ENCODE data around the gene TSPO2. TPM values are rescaled to one million over a fixed set of nuclear protein-coding genes. Genes with fewer than 3 reads are reported as not detected.
"Not testable (repeated sequence)": the region's sequence is repeated elsewhere in the genome, so short reads cannot be mapped to it uniquely, and the experiment has no call there.

The TSPO2 gene, protein sequence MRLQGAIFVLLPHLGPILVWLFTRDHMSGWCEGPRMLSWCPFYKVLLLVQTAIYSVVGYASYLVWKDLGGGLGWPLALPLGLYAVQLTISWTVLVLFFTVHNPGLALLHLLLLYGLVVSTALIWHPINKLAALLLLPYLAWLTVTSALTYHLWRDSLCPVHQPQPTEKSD
- total RNA-seq (1 to 10 TPM in 1 of 2 donors, under 1 TPM in 1; 0.66 to 1.6 TPM), polyA plus RNA-seq (ENCODE audit: insufficient read length in 2 of 2) (under 1 TPM; 0.38 to 0.52 TPM)
- long read RNA-seq, donor 1 = 0 reads
- long read RNA-seq, donor 2, partial matches to known transcripts = 0 of 1 reads
- long read RNA-seq, donor 2, other reads (novel, unspliced or antisense) = 0 of 1 reads
- long read RNA-seq, donor 3 = 0 reads
- long read RNA-seq, donor 4 = 0 reads

DNA sequence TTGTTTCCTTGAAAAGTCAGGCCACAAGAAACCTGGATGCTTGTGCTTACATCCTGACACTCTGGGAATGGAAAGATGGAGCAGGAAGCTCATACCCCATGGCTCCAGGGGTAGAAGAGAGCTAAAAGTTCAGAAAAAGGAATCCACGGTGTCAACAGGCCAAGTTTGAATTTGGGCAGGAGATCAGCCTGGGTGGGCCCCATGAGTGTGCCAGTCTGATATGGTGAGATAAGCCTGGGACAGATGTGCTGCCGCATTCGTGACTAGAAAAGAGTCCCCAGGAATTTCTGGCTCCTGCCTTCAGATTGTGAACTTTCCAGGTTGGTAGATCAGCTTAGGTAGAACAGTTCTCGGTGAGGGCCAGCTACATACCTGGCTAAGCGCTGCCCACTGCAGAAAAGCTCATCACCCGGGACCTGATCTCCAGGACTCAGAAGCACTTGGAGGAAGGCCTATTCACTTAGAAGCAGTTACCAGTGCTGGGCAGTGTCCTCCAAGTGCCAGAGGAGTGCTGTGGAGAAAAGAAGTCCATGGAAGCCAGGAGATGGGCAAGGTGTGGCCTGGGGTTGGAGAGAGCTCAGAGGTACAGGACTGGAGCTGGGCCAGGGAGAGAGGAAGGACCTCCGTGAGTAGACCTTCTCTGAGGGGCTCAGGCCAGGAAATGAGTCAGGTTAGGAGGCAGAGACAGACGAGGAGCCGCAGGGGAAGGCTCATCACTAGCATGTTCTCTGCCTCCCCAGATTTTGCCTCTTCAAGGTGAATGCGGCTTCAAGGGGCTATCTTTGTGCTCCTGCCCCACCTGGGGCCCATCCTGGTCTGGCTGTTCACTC is at the start of gene TSPO2:
Gene TSPO2 (plus strand): TSS at position 242 of the 830 bp plus-strand sequence. CDS start 519 bp downstream, at position 761.
- H3K27ac ChIP-seq (ENCODE audit: low read depth, low read length) = no peak within 1 kb of the TSS
- no peaks in the 10 kb centered on the region for H3K9me3 ChIP-seq (ENCODE audit: control insufficient read depth, insufficient read depth, low read length)
- no peak for DNase-seq (ENCODE audit: low read depth in 4 of 6, low spot score in 6 of 6)
- no peaks in the 10 kb centered on the region for H3K27me3 ChIP-seq (ENCODE audit: control insufficient read depth, insufficient read depth, low read length)
- peaks cover 2% of the 10 kb centered on the region for H3K36me3 ChIP-seq (ENCODE audit: control insufficient read depth, insufficient read depth, low read length)
- 95% methylated on average over 10 of the region's 10 CpGs for WGBS (ENCODE audit: insufficient coverage)
- no peak within 1 kb of the TSS for H3K4me3 ChIP-seq (ENCODE audit: low read depth, low read length)
- H3K4me1 ChIP-seq (ENCODE audit: control insufficient read depth, insufficient read depth, low read length) = no peaks in the 10 kb centered on the region

DNA sequence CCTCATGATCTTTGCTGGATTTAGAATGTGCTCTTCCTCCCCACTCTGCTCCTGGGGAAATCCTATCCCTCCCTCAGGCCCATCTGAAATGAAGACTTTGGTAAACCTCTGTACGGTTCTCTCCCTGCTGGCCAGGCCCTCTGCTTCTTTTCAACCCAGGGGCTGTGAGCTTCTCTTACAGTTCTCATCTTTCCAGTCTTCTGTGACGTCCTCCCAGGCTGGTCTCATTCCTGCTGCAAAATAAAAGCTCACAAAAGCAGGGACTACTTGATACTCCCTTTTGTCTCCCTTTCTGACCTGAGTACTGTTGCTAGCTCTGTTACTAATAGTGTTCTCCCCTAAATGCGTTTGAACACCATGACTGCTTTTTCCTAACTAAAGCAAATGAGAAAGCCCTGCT is 49.5 kb upstream of the TSPO2 start:
- WGBS (ENCODE audit: insufficient coverage) = 57% methylated on average over 3 of the region's 3 CpGs
- no peaks in the 10 kb centered on the region for H3K27me3 ChIP-seq (ENCODE audit: control insufficient read depth, insufficient read depth, low read length)
- no peak overlapping the region for H3K4me3 ChIP-seq (ENCODE audit: low read depth, low read length)
- peaks cover 18% of the 10 kb centered on the region for H3K4me1 ChIP-seq (ENCODE audit: control insufficient read depth, insufficient read depth, low read length)
- H3K36me3 ChIP-seq (ENCODE audit: control insufficient read depth, insufficient read depth, low read length) = no peaks in the 10 kb centered on the region
- no peaks in the 10 kb centered on the region for H3K9me3 ChIP-seq (ENCODE audit: control insufficient read depth, insufficient read depth, low read length)
- H3K27ac ChIP-seq (ENCODE audit: low read depth, low read length) = no peak overlapping the region
- peak in 1 of 6 donors; percentile 36 for DNase-seq (ENCODE audit: low read depth in 4 of 6, low spot score in 6 of 6)

DNA sequence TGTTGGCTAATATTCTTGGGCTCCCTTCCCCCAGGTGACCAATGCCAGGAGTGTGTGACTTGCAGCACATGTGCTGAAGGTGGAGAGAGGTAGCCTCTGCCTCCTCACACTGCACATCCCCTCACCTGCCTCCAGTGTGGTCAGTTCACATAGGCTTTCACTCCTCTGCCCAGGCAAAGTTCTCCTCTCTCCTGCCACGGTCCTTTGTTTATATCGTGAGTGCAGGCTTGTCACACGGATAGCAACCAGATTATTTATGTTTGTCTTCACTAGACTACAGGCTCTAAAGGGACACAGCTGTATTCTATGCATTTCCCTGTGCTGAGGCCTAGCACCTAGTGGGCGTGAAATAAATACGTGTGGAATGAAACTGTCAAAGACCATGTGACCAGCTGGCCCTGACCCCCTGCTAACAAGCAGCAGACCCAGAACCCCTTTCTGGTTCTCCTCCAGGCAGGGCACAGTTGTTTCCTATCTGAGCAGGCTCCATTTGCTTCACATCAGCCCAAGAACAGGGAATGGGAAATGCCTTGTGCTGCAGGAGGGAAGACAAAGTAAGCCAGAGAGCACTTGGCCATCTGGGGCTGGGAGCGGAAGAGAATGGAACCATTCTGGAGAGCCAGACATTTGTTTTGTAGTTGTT is 45.6 kb upstream of the TSPO2 start:
- Histone ChIP-seq H3K27ac (ENCODE audit: low read depth, low read length) (peak overlapping the region; percentile 76), H3K27me3 (ENCODE audit: control insufficient read depth, insufficient read depth, low read length) (no peaks in the 10 kb centered on the region), H3K4me3 (ENCODE audit: low read depth, low read length) (no peak overlapping the region), H3K36me3 (ENCODE audit: control insufficient read depth, insufficient read depth, low read length) (no peaks in the 10 kb centered on the region), H3K9me3 (ENCODE audit: control insufficient read depth, insufficient read depth, low read length) (no peaks in the 10 kb centered on the region), H3K4me1 (ENCODE audit: control insufficient read depth, insufficient read depth, low read length) (peaks cover 19% of the 10 kb centered on the region)
- WGBS (ENCODE audit: insufficient coverage) = 31% methylated on average over 2 of the region's 6 CpGs
- DNase-seq (ENCODE audit: low read depth in 4 of 6, low spot score in 6 of 6) = peak in 4 of 6 donors; percentile 2 to 47 (median 14)

DNA sequence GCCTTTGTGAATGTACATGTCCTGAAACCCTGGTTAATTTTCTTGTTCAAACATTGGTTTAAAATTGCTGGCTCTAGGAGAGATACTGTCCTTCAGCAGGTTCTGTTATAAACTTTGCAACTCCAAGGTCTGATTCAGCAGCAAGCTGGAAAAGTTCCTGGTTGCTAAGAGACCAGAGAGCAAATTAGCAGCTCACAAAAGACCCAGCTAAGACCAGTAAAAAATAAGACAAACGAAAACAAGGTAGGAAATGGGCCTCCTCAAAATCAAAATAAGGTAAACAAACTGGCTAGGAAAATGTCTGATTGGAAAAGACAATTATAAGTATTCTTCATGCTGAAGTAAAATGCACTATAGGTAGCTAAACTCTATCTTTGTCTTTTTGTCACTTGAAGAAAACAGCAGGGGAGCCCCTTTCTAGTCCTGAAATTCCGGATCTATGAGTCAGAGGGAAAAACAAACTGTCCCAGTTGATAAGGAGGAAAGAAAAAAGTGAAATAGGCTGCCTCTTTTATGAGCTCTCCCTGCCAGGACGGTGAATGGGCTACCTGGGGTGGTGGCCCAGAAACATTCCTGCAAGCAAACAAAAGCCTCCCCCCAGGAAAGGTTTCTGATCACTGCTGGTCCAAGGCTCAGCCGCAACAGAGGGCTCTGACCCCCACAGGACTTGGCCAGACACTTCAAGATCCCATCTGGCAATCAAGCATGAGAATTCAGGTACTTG is 44.9 kb upstream of the TSPO2 start:
- DNase-seq (ENCODE audit: low read depth in 4 of 6, low spot score in 6 of 6) = peak; percentile 52 to 89 (median 74)
- Histone ChIP-seq H3K4me1 (ENCODE audit: control insufficient read depth, insufficient read depth, low read length) (peaks cover 19% of the 10 kb centered on the region), H3K27ac (ENCODE audit: low read depth, low read length) (peak overlapping the region; percentile 76), H3K4me3 (ENCODE audit: low read depth, low read length) (no peak overlapping the region), H3K9me3 (ENCODE audit: control insufficient read depth, insufficient read depth, low read length) (no peaks in the 10 kb centered on the region), H3K36me3 (ENCODE audit: control insufficient read depth, insufficient read depth, low read length) (no peaks in the 10 kb centered on the region), H3K27me3 (ENCODE audit: control insufficient read depth, insufficient read depth, low read length) (no peaks in the 10 kb centered on the region)
- WGBS (ENCODE audit: insufficient coverage) = 31% methylated on average over 3 of the region's 4 CpGs

DNA sequence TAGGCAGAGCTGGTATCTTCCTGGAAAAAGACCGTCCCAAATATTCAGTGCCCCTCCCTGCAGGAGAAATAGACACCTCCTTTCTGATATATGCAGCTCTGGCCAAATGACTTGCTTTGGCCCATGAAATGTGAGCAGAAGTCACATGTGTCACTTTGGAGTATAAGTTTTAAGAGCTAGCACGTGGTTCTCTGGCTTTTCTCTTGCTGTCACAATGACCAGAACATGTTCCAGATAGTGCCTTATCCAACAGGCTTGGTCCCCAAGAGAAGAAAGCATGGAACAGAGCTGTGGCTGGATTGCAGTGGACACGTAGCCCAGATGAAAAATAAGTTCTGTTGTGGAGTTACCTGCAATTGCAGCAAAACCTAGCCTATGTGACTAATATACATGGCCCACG is 43.6 kb upstream of the TSPO2 start:
- H3K36me3 ChIP-seq (ENCODE audit: control insufficient read depth, insufficient read depth, low read length) = no peaks in the 10 kb centered on the region
- DNase-seq (ENCODE audit: low read depth in 4 of 6, low spot score in 6 of 6) = no peak
- no peaks in the 10 kb centered on the region for H3K27me3 ChIP-seq (ENCODE audit: control insufficient read depth, insufficient read depth, low read length)
- H3K4me3 ChIP-seq (ENCODE audit: low read depth, low read length) = no peak overlapping the region
- no peaks in the 10 kb centered on the region for H3K9me3 ChIP-seq (ENCODE audit: control insufficient read depth, insufficient read depth, low read length)
- H3K27ac ChIP-seq (ENCODE audit: low read depth, low read length) = no peak overlapping the region
- H3K4me1 ChIP-seq (ENCODE audit: control insufficient read depth, insufficient read depth, low read length) = peaks cover 19% of the 10 kb centered on the region
- 87% methylated on average over 3 of the region's 4 CpGs for WGBS (ENCODE audit: insufficient coverage)

DNA sequence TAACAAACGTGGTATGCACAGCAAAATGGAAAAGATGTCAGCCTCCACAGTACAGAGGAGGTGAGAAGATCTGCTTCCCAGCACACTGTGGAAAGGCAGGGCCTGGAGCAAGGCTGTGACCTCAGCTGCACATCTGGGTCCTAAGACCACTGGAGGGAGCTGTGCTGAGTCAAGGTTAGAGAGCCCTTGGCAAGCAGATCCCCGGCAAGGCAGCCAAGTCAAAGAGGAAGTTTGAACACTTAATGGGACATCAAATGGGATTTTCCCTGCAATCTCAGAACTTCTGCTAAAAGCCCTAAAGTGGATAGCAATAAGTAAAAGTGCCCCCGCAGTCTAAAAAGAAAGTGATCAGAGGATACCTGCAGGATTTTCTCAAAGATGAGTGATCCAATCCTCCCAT is 42.7 kb upstream of the TSPO2 start:
- WGBS (ENCODE audit: insufficient coverage) = 80% methylated on average over 1 of the region's 3 CpGs

DNA sequence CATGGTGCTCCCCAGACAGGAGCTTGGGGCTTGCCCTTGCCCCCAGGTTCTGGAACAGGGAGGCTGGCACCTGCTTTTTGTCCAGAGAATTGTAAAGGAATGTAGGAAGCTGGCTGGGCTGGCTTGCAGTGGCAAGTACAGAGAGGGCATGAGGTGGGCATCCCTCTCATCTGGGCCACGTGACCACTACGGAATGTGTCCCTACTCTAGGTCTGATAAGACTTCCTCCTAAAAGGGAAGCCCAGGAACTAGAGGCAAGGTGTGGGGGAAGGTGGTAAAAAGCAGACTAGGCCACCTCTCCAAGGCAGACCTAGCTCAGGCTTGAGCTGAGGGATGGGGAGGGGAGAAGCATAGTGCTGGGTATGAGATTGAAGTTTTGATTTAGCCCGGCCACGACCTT is 42.0 kb upstream of the TSPO2 start:
- Histone ChIP-seq H3K27ac (ENCODE audit: low read depth, low read length) (no peak overlapping the region), H3K4me1 (ENCODE audit: control insufficient read depth, insufficient read depth, low read length) (peaks cover 19% of the 10 kb centered on the region), H3K27me3 (ENCODE audit: control insufficient read depth, insufficient read depth, low read length) (no peaks in the 10 kb centered on the region), H3K36me3 (ENCODE audit: control insufficient read depth, insufficient read depth, low read length) (no peaks in the 10 kb centered on the region), H3K9me3 (ENCODE audit: control insufficient read depth, insufficient read depth, low read length) (no peaks in the 10 kb centered on the region), H3K4me3 (ENCODE audit: low read depth, low read length) (no peak overlapping the region)
- no peak for DNase-seq (ENCODE audit: low read depth in 4 of 6, low spot score in 6 of 6)
- 95% methylated on average over 2 of the region's 4 CpGs for WGBS (ENCODE audit: insufficient coverage)

More for the DNA sequence above, 42.7 kb upstream of the TSPO2 start:
- peaks cover 19% of the 10 kb centered on the region for H3K4me1 ChIP-seq (ENCODE audit: control insufficient read depth, insufficient read depth, low read length)
- no peak overlapping the region for H3K27ac ChIP-seq (ENCODE audit: low read depth, low read length)
- no peaks in the 10 kb centered on the region for H3K9me3 ChIP-seq (ENCODE audit: control insufficient read depth, insufficient read depth, low read length)
- H3K36me3 ChIP-seq (ENCODE audit: control insufficient read depth, insufficient read depth, low read length) = no peaks in the 10 kb centered on the region
- peak in 1 of 6 donors; percentile 31 for DNase-seq (ENCODE audit: low read depth in 4 of 6, low spot score in 6 of 6)
- no peaks in the 10 kb centered on the region for H3K27me3 ChIP-seq (ENCODE audit: control insufficient read depth, insufficient read depth, low read length)
- no peak overlapping the region for H3K4me3 ChIP-seq (ENCODE audit: low read depth, low read length)

DNA sequence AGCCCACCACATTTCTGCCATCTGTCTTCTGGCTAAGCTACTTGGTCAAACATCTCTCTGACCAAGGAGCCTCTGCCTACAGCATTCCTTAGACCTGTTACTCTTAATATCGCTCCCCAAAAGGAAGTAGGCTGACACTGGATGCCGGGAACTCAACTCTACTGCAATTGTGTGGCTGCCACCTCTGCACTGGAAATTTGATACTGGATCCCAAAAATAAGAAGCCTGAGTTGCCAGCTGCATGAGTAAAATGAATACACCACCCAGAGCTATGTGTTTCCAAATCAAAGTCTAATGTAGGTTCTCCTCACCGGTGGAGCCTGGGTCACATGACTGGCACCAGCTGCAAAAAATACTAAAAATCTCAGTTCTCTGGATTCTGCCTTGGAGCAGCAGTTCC is 40.1 kb upstream of the TSPO2 start:
- H3K36me3 ChIP-seq (ENCODE audit: control insufficient read depth, insufficient read depth, low read length) = no peaks in the 10 kb centered on the region
- no peak overlapping the region for H3K27ac ChIP-seq (ENCODE audit: low read depth, low read length)
- no peaks in the 10 kb centered on the region for H3K9me3 ChIP-seq (ENCODE audit: control insufficient read depth, insufficient read depth, low read length)
- H3K4me1 ChIP-seq (ENCODE audit: control insufficient read depth, insufficient read depth, low read length) = peaks cover 4% of the 10 kb centered on the region
- no peaks in the 10 kb centered on the region for H3K27me3 ChIP-seq (ENCODE audit: control insufficient read depth, insufficient read depth, low read length)
- H3K4me3 ChIP-seq (ENCODE audit: low read depth, low read length) = no peak overlapping the region
- 90% methylated on average over 3 of the region's 3 CpGs for WGBS (ENCODE audit: insufficient coverage)
- DNase-seq (ENCODE audit: low read depth in 4 of 6, low spot score in 6 of 6) = no peak

DNA sequence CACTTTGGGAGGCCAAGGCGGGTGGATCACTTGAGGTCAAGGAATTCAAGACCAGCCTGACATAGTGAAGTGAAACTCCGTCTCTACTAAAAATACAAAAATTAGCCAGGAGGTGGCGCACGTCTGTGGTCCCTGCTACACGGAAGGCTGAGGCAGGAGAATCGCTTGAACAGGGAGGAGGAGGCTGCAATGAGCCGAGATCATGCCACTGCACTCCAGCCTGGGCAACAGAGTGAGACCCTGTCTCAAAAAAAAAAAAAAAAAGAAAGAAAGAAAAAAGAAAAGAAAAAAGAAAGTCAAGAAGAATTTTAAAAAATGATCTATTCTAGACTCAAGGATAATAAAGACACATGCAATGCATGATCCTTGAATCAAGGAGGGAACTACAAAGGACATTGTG is 36.0 kb upstream of the TSPO2 start:
- peak in 1 of 6 donors; percentile 25 for DNase-seq (ENCODE audit: low read depth in 4 of 6, low spot score in 6 of 6)
- not testable (repeated sequence) for H3K9me3 ChIP-seq (ENCODE audit: control insufficient read depth, insufficient read depth, low read length); H3K36me3 ChIP-seq (ENCODE audit: control insufficient read depth, insufficient read depth, low read length); H3K4me3 ChIP-seq (ENCODE audit: low read depth, low read length); H3K4me1 ChIP-seq (ENCODE audit: control insufficient read depth, insufficient read depth, low read length); H3K27ac ChIP-seq (ENCODE audit: low read depth, low read length); H3K27me3 ChIP-seq (ENCODE audit: control insufficient read depth, insufficient read depth, low read length)
- 57% methylated on average over 1 of the region's 7 CpGs for WGBS (ENCODE audit: insufficient coverage)

Data from spinal cord (tissue), 10 donors.